Measurements from ENCODE around the gene ATG7.

GRCh38 chr3:11364181-11364580 lies 92.0 kb downstream of the ATG7 start:
- TF ChIP-seq CTCF (IDR thresholded peaks at IDR 0.05) (no peak), POLR2A (IDR thresholded peaks at IDR 0.05) (no peak), POLR2AphosphoS5 (IDR thresholded peaks at IDR 0.05) (no peak), EP300 (IDR thresholded peaks at IDR 0.05) (no peak)
